Activated B cell treated with CpG ODN at 0.5 μM for 24 hours (primary cell): ENCODE measurements around the gene LYRM4. TPM values are rescaled to one million over a fixed set of nuclear protein-coding genes. Genes with fewer than 3 reads are reported as not detected.
A peak's percentile ranks its signal among the peaks of the same experiment; 100 is the strongest.

Experiments used
- ATAC-seq: fragments of 200-7000 bp; cut with Tn5 transposase; one replicate; pipeline ENCODE4 v1.10.0; 2021; ENCODE audit warnings: low read depth, mild to moderate bottlenecking, moderate library complexity
- CTCF ChIA-PET: fragments of 350-600 bp; sonication (Branson Sonifier 250); formaldehyde crosslinking; loops from one replicate; lab custom pipeline; 2021; ENCODE audit warnings: antibody characterized with exemption; lab: Charles Lee
- POLR2A ChIA-PET: fragments of 350-600 bp; sonication (Branson Sonifier 250); formaldehyde crosslinking; loops from one replicate; lab custom pipeline; 2021; ENCODE audit warnings: antibody characterized with exemption; lab: Charles Lee
- DNase-seq: peaks from one replicate; pipeline ENCODE4 v3.0.0; 2022
- H3K27ac Mint-ChIP-seq: one replicate; pipeline ENCODE4 v1.8.0; 2020; ENCODE audit warnings: mixed read lengths
- H3K27me3 Mint-ChIP-seq: one replicate; pipeline ENCODE4 v1.8.0; 2021; ENCODE audit warnings: mixed read lengths
- H3K36me3 Mint-ChIP-seq: one replicate; pipeline ENCODE4 v1.8.0; 2021; ENCODE audit warnings: low read depth, mixed read lengths
- H3K4me1 Mint-ChIP-seq: one replicate; pipeline ENCODE4 v1.8.0; 2021; ENCODE audit warnings: mixed read lengths
- H3K4me3 Mint-ChIP-seq: one replicate; pipeline ENCODE4 v1.8.0; 2020; ENCODE audit warnings: mild to moderate bottlenecking, mixed read lengths
- H3K9me3 Mint-ChIP-seq: one replicate; pipeline ENCODE4 v1.8.0; 2020; ENCODE audit warnings: mixed read lengths
- intact Hi-C: fragments of 100-400 bp; cut with micrococcal nuclease; formaldehyde crosslinking; loops from one replicate; pipeline ENCODE4 v1.15.1; 2024
- total RNA-seq: library from RNA; stranded (reverse); gene quantifications from 2 replicates; pipeline ENCODE4 v1.2.3, GENCODE V29; 2022
- TF ChIP-seq, protein P1 (sequence below): fragments of 200-600 bp; IDR thresholded peaks from one replicate; pipeline ENCODE4 v1.8.0; 2022; ENCODE audit warnings: antibody characterized with exemption, mild to moderate bottlenecking

Gene LYRM4
- total RNA-seq, 1 donor from 2014 or later, result 51.2 TPM

DNA sequence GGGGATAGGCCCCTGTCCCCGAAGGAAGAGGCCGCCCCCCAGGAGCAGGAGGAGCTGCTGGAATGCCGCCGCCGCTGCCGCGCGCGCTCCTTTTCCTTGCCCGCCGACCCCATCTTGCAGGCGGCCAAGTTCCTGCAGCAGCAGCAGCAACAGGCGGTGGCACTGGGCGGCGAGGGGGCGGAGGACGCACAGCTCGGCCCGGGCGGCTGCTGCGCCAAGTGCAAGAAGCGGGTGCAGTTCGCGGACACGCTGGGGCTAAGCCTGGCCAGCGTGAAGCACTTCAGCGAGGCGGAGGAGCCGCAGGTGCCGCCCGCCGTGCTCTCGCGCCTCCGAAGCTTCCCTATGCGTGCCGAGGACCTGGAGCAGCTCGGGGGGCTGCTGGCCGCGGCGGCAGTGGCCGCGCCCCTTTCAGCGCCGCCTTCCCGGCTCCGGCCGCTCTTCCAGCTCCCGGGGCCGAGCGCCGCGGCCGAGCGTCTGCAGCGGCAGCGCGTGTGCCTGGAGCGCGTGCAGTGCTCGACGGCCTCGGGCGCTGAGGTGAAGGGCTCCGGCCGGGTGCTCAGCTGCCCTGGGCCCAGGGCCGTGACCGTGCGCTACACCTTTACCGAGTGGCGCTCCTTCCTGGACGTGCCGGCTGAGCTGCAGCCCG, 175.0 kb downstream of the LYRM4 start:
- Mint-ChIP-seq H3K27me3 (peaks cover 22% of the 10 kb centered on the region), H3K4me3 (peak overlapping the region; percentile 64), H3K9me3 (no peaks in the 10 kb centered on the region), H3K36me3 (no peaks in the 10 kb centered on the region), H3K27ac (no peak overlapping the region), H3K4me1 (peaks cover 32% of the 10 kb centered on the region)
- intact Hi-C loops, result loop anchor here (2.0 kb wide), 1 partner anchor 81 kb away; the partner anchor contains the start of gene RPP40
- peak; percentile 23 for ATAC-seq
- ChIA-PET POLR2A (interaction anchor here (1.1 kb wide), 1 partner anchor 42 kb away, joined by 3 read pairs; no protein-coding TSS in a partner anchor), CTCF (no interaction called here)
- DNase-seq, result no peak
- TF ChIP-seq, protein P1, sequence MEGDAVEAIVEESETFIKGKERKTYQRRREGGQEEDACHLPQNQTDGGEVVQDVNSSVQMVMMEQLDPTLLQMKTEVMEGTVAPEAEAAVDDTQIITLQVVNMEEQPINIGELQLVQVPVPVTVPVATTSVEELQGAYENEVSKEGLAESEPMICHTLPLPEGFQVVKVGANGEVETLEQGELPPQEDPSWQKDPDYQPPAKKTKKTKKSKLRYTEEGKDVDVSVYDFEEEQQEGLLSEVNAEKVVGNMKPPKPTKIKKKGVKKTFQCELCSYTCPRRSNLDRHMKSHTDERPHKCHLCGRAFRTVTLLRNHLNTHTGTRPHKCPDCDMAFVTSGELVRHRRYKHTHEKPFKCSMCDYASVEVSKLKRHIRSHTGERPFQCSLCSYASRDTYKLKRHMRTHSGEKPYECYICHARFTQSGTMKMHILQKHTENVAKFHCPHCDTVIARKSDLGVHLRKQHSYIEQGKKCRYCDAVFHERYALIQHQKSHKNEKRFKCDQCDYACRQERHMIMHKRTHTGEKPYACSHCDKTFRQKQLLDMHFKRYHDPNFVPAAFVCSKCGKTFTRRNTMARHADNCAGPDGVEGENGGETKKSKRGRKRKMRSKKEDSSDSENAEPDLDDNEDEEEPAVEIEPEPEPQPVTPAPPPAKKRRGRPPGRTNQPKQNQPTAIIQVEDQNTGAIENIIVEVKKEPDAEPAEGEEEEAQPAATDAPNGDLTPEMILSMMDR, result no peak

DNA sequence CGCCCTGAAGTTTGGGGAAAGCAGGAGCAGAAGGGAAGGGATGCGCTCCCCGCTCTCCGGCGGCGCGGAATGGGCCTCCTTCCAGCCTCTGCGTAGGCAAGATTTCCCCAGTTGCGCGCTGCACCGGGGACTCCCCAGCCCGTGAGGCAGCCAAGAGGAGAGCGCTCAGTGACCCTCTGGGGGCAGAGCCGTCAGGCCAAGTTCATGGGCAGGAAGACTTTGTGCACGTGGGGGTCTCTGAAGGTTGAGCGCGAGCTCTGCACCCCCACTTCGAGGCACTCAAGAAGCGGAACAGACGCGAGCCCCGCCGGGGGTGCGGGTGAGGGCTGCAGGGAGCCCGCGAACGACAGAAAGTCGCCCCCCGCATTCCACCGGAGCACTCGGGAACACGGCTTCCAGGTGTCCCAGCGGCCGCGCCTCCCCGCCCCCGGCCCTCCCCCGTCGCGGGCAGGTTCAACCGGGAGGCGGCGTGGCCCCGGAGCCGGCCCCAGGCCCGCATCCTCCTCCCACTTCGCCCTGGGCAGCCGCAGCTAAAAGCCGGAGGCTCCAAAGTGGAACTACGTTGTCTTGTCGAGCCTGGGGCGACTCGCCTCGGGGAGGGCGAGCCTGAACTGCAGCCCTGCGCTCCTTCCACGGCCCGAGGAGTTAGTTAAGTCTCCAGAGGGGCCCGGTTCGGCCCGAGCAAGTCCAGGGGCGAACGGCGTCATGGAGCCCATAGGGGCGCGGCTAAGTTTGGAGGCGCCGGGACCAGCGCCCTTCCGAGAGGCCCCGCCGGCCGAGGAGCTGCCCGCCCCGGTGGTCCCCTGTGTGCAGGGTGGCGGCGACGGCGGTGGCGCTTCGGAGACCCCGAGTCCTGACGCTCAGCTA, 175.7 kb downstream of the LYRM4 start, which contains the start of gene PPP1R3G:
Gene PPP1R3G (plus strand): TSS at position 561 of the 867 bp plus-strand sequence. CDS start 145 bp downstream, at position 706.
- H3K36me3 Mint-ChIP-seq, result no peaks in the 10 kb centered on the region
- H3K4me3 Mint-ChIP-seq, result peak within 1 kb of the TSS; percentile 86
- H3K27me3 Mint-ChIP-seq, result peaks cover 22% of the 10 kb centered on the region
- H3K27ac Mint-ChIP-seq, result no peak within 1 kb of the TSS
- CTCF ChIA-PET, result no interaction called here
- POLR2A ChIA-PET, result interaction anchor here (1.1 kb wide), 1 partner anchor 43 kb away, joined by 3 read pairs; no protein-coding TSS in a partner anchor
- H3K9me3 Mint-ChIP-seq, result no peaks in the 10 kb centered on the region
- peaks cover 25% of the 10 kb centered on the region for H3K4me1 Mint-ChIP-seq
- TF ChIP-seq, protein P1, result no peak
- intact Hi-C loops, result loop anchor here (2.0 kb wide), 1 partner anchor 80 kb away; the partner anchor contains the start of gene RPP40
- DNase-seq (peak; percentile 26), ATAC-seq (peak; percentile 66)

DNA sequence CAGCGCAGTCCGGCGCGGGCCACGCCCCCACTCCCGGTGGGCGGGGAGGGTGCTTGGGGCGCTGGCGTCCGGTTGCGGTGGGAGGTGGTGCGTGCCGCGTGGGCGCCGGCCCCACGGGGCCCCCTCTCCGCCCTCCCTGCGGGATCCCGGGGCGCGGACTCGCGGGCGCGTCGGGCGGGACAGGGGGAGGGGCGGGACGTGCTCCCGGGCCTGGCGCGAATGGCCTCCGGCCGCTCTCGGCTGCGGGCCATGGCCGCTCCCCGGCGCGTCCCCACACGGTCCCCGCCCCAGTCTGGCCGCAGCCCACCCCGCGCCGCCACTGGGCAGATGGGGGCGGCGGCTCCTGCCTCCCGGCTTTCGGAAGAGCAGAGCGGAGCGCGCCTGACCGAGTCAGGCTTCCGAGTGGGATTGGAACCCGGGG, 176.4 kb downstream of the LYRM4 start:
- no peak for DNase-seq
- ATAC-seq, result peak; percentile 8
- intact Hi-C loops, result loop anchor here (2.0 kb wide), 1 partner anchor 80 kb away; the partner anchor contains the start of gene RPP40

DNA sequence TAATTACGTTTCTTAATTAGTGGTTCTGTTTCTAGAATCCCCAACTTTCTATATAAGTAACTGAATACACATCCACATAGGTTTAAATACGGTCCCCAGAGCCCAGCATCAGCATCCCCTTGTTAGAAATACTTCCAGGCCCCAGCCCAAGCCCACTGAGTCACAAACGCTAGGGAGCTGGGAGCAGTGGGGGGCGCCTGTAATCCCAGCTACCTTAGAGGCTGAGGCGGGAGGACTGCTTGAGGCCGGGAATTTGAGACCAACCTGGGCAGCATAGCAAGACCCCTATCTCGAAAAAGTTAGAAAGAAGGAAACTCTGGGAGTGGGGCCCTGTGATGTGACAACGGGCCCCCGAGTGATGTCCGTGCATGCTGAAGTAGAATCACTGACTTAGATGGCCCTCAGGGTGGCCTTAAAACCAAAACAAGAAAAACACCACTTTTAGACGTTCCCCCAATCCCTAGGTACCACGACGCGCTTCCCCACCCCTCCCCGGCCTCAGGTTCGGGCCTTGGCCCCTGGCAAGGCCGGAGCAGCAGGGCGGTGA, 176.9 kb downstream of the LYRM4 start:
- ATAC-seq, result no peak
- Mint-ChIP-seq H3K4me3 (peak overlapping the region; percentile 68), H3K4me1 (peaks cover 19% of the 10 kb centered on the region), H3K9me3 (no peaks in the 10 kb centered on the region), H3K27me3 (peaks cover 22% of the 10 kb centered on the region), H3K36me3 (no peaks in the 10 kb centered on the region), H3K27ac (no peak overlapping the region)
- DNase-seq, result no peak
- intact Hi-C loops, result loop anchor here (2.0 kb wide), 1 partner anchor 79 kb away; the partner anchor contains the start of gene RPP40
- POLR2A ChIA-PET, result no interaction called here
- TF ChIP-seq, protein P1, result no peak
- CTCF ChIA-PET, result no interaction called here

More for the DNA sequence above, 176.4 kb downstream of the LYRM4 start:
- H3K4me3 Mint-ChIP-seq, result peak overlapping the region; percentile 86
- peaks cover 22% of the 10 kb centered on the region for H3K27me3 Mint-ChIP-seq
- H3K4me1 Mint-ChIP-seq, result peaks cover 19% of the 10 kb centered on the region
- POLR2A ChIA-PET, result no interaction called here
- H3K36me3 Mint-ChIP-seq, result no peaks in the 10 kb centered on the region
- H3K9me3 Mint-ChIP-seq, result no peaks in the 10 kb centered on the region
- CTCF ChIA-PET, result no interaction called here
- TF ChIP-seq, protein P1, result no peak
- no peak overlapping the region for H3K27ac Mint-ChIP-seq
